Natural killer cell (primary cell): ENCODE measurements around the gene CCDC124. TPM values are rescaled to one million over a fixed set of nuclear protein-coding genes. Genes with fewer than 3 reads are reported as not detected.

ENCODE experiments used
- ATAC-seq, 3 donors: fragments of 150-1000 bp in 2 of 3; fragments of 200-7000 bp in 1 of 3; cut with Tn5 transposase; 1 replicate in 1 of 3; 2 replicates in 2 of 3; pipeline ENCODE4 v1.10.0; 2021; ENCODE audit warnings: mild to moderate bottlenecking in 2 of 3, moderate library complexity in 2 of 3
- DNase-seq, 2 donors: peaks; one replicate each; pipeline versions ENCODE4 v3.0.0 to v3.0.0-alpha.2; 2013 to 2021; ENCODE audit warnings: mixed read lengths in 1 of 2
- H3K27ac ChIP-seq: one replicate; pipeline ENCODE4 v1.5.1; 2013; ENCODE audit warnings: mild to moderate bottlenecking, low read length
- H3K27me3 ChIP-seq: one replicate; pipeline ENCODE4 v1.6.1; 2013; ENCODE audit warnings: low read length; ENCODE audit not compliant: control insufficient read depth, insufficient read depth
- H3K36me3 ChIP-seq: one replicate; pipeline ENCODE4 v1.6.1; 2013; ENCODE audit warnings: low read length; ENCODE audit not compliant: control insufficient read depth, insufficient read depth
- H3K4me1 ChIP-seq: one replicate; pipeline ENCODE4 v1.6.1; 2013; ENCODE audit warnings: low read length; ENCODE audit not compliant: control insufficient read depth, insufficient read depth
- H3K4me3 ChIP-seq: one replicate; pipeline ENCODE4 v1.5.1; 2013; ENCODE audit warnings: low read length
- H3K9me3 ChIP-seq: one replicate; pipeline ENCODE4 v1.6.1; 2013; ENCODE audit warnings: low read length; ENCODE audit not compliant: control insufficient read depth, insufficient read depth
- H3K27ac Mint-ChIP-seq, 2 donors: one replicate each; pipeline ENCODE4 v1.8.0; 2022; ENCODE audit warnings: mild to moderate bottlenecking in 2 of 2, mixed read lengths in 2 of 2, moderate library complexity in 1 of 2
- H3K27me3 Mint-ChIP-seq, 2 donors: one replicate each; pipeline ENCODE4 v1.8.0; 2022; ENCODE audit warnings: low read depth in 2 of 2, mixed read lengths in 2 of 2
- H3K36me3 Mint-ChIP-seq: one replicate; pipeline ENCODE4 v1.8.0; 2022; ENCODE audit warnings: mixed read lengths
- H3K4me1 Mint-ChIP-seq, 2 donors: one replicate each; pipeline ENCODE4 v1.8.0; 2022; ENCODE audit warnings: mixed read lengths in 2 of 2
- H3K4me3 Mint-ChIP-seq: one replicate; pipeline ENCODE4 v1.8.0; 2022; ENCODE audit warnings: mild to moderate bottlenecking, moderate library complexity, mixed read lengths
- H3K9me3 Mint-ChIP-seq, 2 donors: one replicate each; pipeline ENCODE4 v1.8.0; 2022; ENCODE audit warnings: mixed read lengths in 2 of 2
- CTCF ChIP-seq: fragments of 200-600 bp; IDR thresholded peaks from one replicate; pipeline ENCODE4 v1.8.0; 2022; ENCODE audit warnings: antibody characterized with exemption
- WGBS: methylation state at CpG from one replicate; pipeline ENCODE4 v1.1.7; 2013; ENCODE audit warnings: missing lambda C conversion rate; ENCODE audit not compliant: insufficient coverage; 5-methylcytosine and 5-hydroxymethylcytosine counted together
- intact Hi-C: fragments of 100-400 bp; cut with micrococcal nuclease; formaldehyde crosslinking; loops from one replicate; pipeline ENCODE4 v1.14.2; 2022
- total RNA-seq, 4 donors: library from RNA; stranded (reverse); fragments of 120-200 nt in 1 of 4; gene quantifications; one replicate each; pipeline versions ENCODE4 v1.2.3 to v1.2.4, GENCODE V29; 2013 to 2022

CCDC124 gene
- total RNA-seq, 3 donors from 2014 or later (not counting 1 experiment from before 2014, with no cell fraction given) = 32.6 to 37.6 (median 37.4) TPM

DNA sequence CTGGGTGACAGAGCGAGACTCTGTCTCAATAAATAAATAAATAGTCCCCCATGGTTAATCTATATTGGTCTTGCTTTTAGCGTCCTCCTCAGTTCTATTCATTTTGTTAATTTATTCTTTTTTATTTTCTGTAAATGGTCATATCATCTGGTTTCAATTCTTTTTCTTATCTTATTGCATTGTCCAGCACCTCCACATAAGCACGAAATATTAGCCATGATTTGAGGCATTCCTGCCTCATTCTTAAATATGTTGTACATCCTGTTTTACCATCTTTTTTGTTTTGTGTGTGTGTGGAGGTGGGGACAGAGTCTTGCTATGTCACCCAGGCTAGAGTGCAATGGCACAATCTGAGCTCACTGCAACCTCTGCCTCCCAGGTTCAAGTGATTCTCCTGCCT, 24.6 kb upstream of the CCDC124 start:
- H3K9me3 Mint-ChIP-seq = peaks cover 0 to 3% of the 10 kb centered on the region in 2 donors
- ATAC-seq (no peak), DNase-seq (no peak)
- no peaks in the 10 kb centered on the region for H3K36me3 ChIP-seq
- peaks cover 9% of the 10 kb centered on the region for H3K9me3 ChIP-seq
- intact Hi-C loops = no loop called here
- 93% methylated on average over 2 of the region's 3 CpGs for WGBS
- no peaks in the 10 kb centered on the region for H3K4me1 ChIP-seq
- TF ChIP-seq CTCF = no peak
- no peaks in the 10 kb centered on the region for H3K36me3 Mint-ChIP-seq
- H3K27ac ChIP-seq = no peak overlapping the region
- H3K27ac Mint-ChIP-seq = no peak overlapping the region
- no peaks in the 10 kb centered on the region for H3K27me3 ChIP-seq
- peaks cover 4 to 7% of the 10 kb centered on the region in 2 donors for H3K27me3 Mint-ChIP-seq
- no peak overlapping the region for H3K4me3 Mint-ChIP-seq
- H3K4me1 Mint-ChIP-seq = no peaks in the 10 kb centered on the region
- H3K4me3 ChIP-seq = no peak overlapping the region

GRCh38 chr19:17909003-17909732, 23.6 kb upstream of the CCDC124 start:
- H3K36me3 Mint-ChIP-seq = no peaks in the 10 kb centered on the region
- intact Hi-C loops = no loop called here
- ATAC-seq (no peak), DNase-seq (no peak)
- no peaks in the 10 kb centered on the region for H3K4me1 Mint-ChIP-seq
- peaks cover 16% of the 10 kb centered on the region for H3K9me3 ChIP-seq
- no peaks in the 10 kb centered on the region for H3K4me1 ChIP-seq
- H3K9me3 Mint-ChIP-seq = peaks cover 0 to 3% of the 10 kb centered on the region in 2 donors
- H3K27ac Mint-ChIP-seq = no peak overlapping the region
- TF ChIP-seq CTCF = no peak
- 78% methylated on average over 7 of the region's 7 CpGs for WGBS
- H3K27me3 Mint-ChIP-seq = peaks cover 4 to 7% of the 10 kb centered on the region in 2 donors
- no peak overlapping the region for H3K4me3 Mint-ChIP-seq
- H3K27ac ChIP-seq = no peak overlapping the region
- no peaks in the 10 kb centered on the region for H3K27me3 ChIP-seq
- H3K36me3 ChIP-seq = no peaks in the 10 kb centered on the region
- no peak overlapping the region for H3K4me3 ChIP-seq

DNA sequence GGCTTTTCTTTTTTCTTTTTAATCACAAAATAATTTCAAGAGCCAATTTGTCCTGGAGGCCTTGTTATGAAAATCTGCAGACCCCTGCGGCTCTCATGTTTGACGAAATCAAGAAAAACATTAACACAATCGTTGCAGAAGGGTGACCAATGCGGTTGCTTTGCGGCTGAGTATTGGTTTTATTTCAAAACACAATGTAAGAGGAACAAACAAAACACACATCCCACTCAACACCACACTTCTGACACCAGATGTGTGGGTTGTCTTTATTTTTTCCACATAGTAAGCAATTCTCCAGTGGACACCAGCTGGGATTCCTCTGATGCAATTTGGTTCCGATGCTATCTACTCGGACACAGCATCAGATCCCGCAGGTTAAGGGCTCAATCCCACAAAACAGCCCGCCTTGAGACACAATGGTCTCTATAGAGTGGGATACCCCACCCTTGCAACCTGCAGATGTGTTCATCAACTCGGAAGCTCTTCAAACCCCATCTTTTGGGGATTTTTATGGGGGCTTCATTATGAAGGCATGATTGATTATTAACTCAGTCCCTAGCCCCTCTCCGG, 21.9 kb upstream of the CCDC124 start:
- H3K27me3 Mint-ChIP-seq = peaks cover 6 to 7% of the 10 kb centered on the region in 2 donors
- H3K4me3 ChIP-seq = no peak overlapping the region
- H3K4me1 Mint-ChIP-seq = no peaks in the 10 kb centered on the region
- no peaks in the 10 kb centered on the region for H3K27me3 ChIP-seq
- H3K27ac Mint-ChIP-seq = no peak overlapping the region
- WGBS = 87% methylated on average over 9 of the region's 11 CpGs
- H3K9me3 ChIP-seq = peaks cover 16% of the 10 kb centered on the region
- H3K36me3 Mint-ChIP-seq = no peaks in the 10 kb centered on the region
- no peak for TF ChIP-seq CTCF
- peaks cover 0 to 3% of the 10 kb centered on the region in 2 donors for H3K9me3 Mint-ChIP-seq
- intact Hi-C loops = no loop called here
- no peaks in the 10 kb centered on the region for H3K36me3 ChIP-seq
- no peak overlapping the region for H3K27ac ChIP-seq
- H3K4me1 ChIP-seq = no peaks in the 10 kb centered on the region
- no peak for DNase-seq
- no peak for ATAC-seq
- no peak overlapping the region for H3K4me3 Mint-ChIP-seq
